ENCODE data around the gene MNT. TPM values are rescaled to one million over a fixed set of nuclear protein-coding genes. Genes with fewer than 3 reads are reported as not detected.

MNT gene
- total RNA-seq, 1 donor from 2014 or later, result 9.0 TPM

- no peak for DNase-seq (ENCODE audit: low read depth)
- H3K4me3 ChIP-seq (ENCODE audit: low read depth, low read length), result no peak overlapping the region
- TF ChIP-seq, protein P1, sequence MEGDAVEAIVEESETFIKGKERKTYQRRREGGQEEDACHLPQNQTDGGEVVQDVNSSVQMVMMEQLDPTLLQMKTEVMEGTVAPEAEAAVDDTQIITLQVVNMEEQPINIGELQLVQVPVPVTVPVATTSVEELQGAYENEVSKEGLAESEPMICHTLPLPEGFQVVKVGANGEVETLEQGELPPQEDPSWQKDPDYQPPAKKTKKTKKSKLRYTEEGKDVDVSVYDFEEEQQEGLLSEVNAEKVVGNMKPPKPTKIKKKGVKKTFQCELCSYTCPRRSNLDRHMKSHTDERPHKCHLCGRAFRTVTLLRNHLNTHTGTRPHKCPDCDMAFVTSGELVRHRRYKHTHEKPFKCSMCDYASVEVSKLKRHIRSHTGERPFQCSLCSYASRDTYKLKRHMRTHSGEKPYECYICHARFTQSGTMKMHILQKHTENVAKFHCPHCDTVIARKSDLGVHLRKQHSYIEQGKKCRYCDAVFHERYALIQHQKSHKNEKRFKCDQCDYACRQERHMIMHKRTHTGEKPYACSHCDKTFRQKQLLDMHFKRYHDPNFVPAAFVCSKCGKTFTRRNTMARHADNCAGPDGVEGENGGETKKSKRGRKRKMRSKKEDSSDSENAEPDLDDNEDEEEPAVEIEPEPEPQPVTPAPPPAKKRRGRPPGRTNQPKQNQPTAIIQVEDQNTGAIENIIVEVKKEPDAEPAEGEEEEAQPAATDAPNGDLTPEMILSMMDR (conservative IDR thresholded peaks at IDR 0.05; ENCODE audit: low read depth, low read length), result no peak
These were observed 27.7 kb downstream of the MNT start for GRCh38 chr17:2373179-2373578.

GRCh38 chr17:2372681-2373080 lies 28.2 kb downstream of the MNT start:
- H3K4me3 ChIP-seq (ENCODE audit: low read depth, low read length), result no peak overlapping the region
- no peak for DNase-seq (ENCODE audit: low read depth)
- TF ChIP-seq, protein P1 (conservative IDR thresholded peaks at IDR 0.05; ENCODE audit: low read depth, low read length), result no peak

GRCh38 chr17:2372180-2372579 lies 28.7 kb downstream of the MNT start:
- no peak overlapping the region for H3K4me3 ChIP-seq (ENCODE audit: low read depth, low read length)
- TF ChIP-seq, protein P1 (conservative IDR thresholded peaks at IDR 0.05; ENCODE audit: low read depth, low read length), result no peak
- DNase-seq (ENCODE audit: low read depth), result no peak

DNA sequence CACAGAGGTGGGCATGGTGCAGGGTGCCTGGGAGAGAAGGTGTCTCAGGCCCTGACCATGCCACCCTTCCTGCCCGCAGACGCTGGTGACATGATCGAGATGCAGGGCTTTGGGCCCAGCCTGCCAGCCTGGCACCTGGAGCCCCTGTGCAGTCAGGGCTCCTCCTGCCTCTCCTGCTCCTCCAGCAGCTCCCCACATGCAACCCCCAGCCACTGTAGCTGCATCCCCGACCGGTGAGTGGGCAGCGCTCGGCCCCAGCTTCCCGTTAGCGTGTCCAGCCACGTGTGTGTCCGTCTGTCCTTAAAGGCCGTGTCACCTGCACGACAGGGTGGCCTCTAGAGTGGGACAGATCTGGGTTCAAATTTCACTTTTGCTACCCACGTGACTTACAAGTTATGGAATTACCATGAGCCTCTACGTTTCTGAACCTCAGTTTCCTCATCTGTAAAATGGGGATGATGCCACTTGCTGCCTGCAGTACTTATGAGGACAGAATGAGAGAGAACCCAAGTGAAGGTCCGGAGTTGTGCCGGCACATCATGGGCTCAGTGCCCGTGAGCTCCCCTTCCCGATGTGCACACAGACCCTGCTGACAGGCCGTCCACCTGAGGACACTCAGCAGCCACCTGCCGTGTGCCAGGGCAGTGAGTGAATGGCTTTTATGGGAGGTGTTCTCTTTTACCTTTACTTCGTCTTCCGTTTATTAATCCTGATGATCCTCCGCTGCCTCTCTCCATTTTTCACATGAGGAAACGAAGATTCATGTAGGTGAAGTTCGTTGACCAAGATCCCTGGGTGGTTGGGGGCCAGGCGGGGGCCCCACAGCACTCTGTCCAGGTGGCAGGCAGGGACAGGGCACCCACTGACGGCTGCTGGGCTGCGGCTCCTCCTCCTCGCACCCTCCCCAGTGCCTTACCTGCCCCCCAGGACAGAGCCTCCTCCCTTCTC lies 29.4 kb downstream of the MNT start:
- DNase-seq (ENCODE audit: low read depth), result no peak
- no peak overlapping the region for H3K4me3 ChIP-seq (ENCODE audit: low read depth, low read length)
- TF ChIP-seq, protein P1 (conservative IDR thresholded peaks at IDR 0.05; ENCODE audit: low read depth, low read length), result no peak

GRCh38 chr17:2370211-2370589 lies 30.7 kb downstream of the MNT start:
- no peak for DNase-seq (ENCODE audit: low read depth)
- no peak overlapping the region for H3K4me3 ChIP-seq (ENCODE audit: low read depth, low read length)
- TF ChIP-seq, protein P1 (conservative IDR thresholded peaks at IDR 0.05; ENCODE audit: low read depth, low read length), result no peak

- TF ChIP-seq, protein P1 (conservative IDR thresholded peaks at IDR 0.05; ENCODE audit: low read depth, low read length), result peak; percentile 5
- H3K4me3 ChIP-seq (ENCODE audit: low read depth, low read length), result no peak overlapping the region
- DNase-seq (ENCODE audit: low read depth), result no peak
These were observed 31.2 kb downstream of the MNT start for GRCh38 chr17:2369551-2370210.

Measured in epithelial cell of proximal tubule (primary cell).